MCF 10A (cell line): ENCODE measurements around the gene IBA57. TPM values are rescaled to one million over a fixed set of nuclear protein-coding genes. Genes with fewer than 3 reads are reported as not detected.

Experiments used
- BruUV-seq: library from RNA; stranded (reverse); fragments of 400-500 nt; replicated peaks from 2 replicates; lab custom pipeline; 2021; lab: Mats Ljungman, UMichigan
- CTCF ChIA-PET: fragments of 300-600 bp; sonication (Branson Sonifier 250); formaldehyde crosslinking; extraction: SDS; loops from one replicate; lab custom pipeline; 2021; ENCODE audit warnings: antibody characterized with exemption, inconsistent platforms; lab: Yijun Ruan, JAX
- POLR2A ChIA-PET: fragments of 300-600, 350-650 bp; sonication (Branson Sonifier 250); formaldehyde crosslinking; extraction: SDS; loops from one replicate; lab custom pipeline; 2020; ENCODE audit warnings: antibody characterized with exemption, inconsistent platforms; lab: Yijun Ruan, JAX
- DNase-seq: peaks from one replicate; pipeline ENCODE4 v3.0.0-alpha.2; 2018; ENCODE audit not compliant: unreplicated experiment
- H3K27ac Mint-ChIP-seq: one replicate; pipeline ENCODE4 v1.8.0; 2022; ENCODE audit warnings: mild to moderate bottlenecking, low read depth, mixed read lengths; ENCODE audit not compliant: unreplicated experiment
- H3K27me3 Mint-ChIP-seq: one replicate; pipeline ENCODE4 v1.8.0; 2022; ENCODE audit warnings: mixed read lengths; ENCODE audit not compliant: insufficient read depth, unreplicated experiment
- H3K36me3 Mint-ChIP-seq: one replicate; pipeline ENCODE4 v1.8.0; 2022; ENCODE audit warnings: mild to moderate bottlenecking, moderate library complexity, mixed read lengths; ENCODE audit not compliant: insufficient read depth, unreplicated experiment
- H3K4me1 Mint-ChIP-seq: one replicate; pipeline ENCODE4 v1.8.0; 2022; ENCODE audit warnings: mixed read lengths; ENCODE audit not compliant: insufficient read depth, unreplicated experiment
- H3K4me3 Mint-ChIP-seq: one replicate; pipeline ENCODE4 v1.8.0; 2022; ENCODE audit warnings: mild to moderate bottlenecking, moderate library complexity, mixed read lengths; ENCODE audit not compliant: unreplicated experiment
- H3K9me3 Mint-ChIP-seq: one replicate; pipeline ENCODE4 v1.8.0; 2022; ENCODE audit warnings: mixed read lengths; ENCODE audit not compliant: unreplicated experiment
- CTCF ChIP-seq: fragments of 200-600 bp; IDR thresholded peaks from one replicate; pipeline ENCODE4 v1.8.0; 2022; ENCODE audit warnings: antibody characterized with exemption, mild to moderate bottlenecking; ENCODE audit not compliant: unreplicated experiment
- intact Hi-C: fragments of 100-400 bp; cut with micrococcal nuclease; formaldehyde crosslinking; loops from 2 replicates; pipeline ENCODE4 v1.14.1; 2022
- total RNA-seq: library from RNA; stranded (reverse); gene quantifications from 2 replicates; pipeline ENCODE4 v1.2.3, GENCODE V29; 2022

Gene IBA57
- total RNA-seq, 1 experiment from 2014 or later, result 16.5 TPM

- Mint-ChIP-seq H3K27me3 (no peaks in the 10 kb centered on the region), H3K9me3 (no peaks in the 10 kb centered on the region), H3K36me3 (peaks cover 13% of the 10 kb centered on the region), H3K4me1 (peaks cover 46% of the 10 kb centered on the region), H3K4me3 (peak overlapping the region; percentile 70), H3K27ac (peak overlapping the region; percentile 86)
- POLR2A ChIA-PET, result interaction anchor here (0.9 to 10.8 kb wide), 10 partner anchors 11 to 358 kb away, joined by 3 to 318 read pairs (median 14); partner anchors contain the start of genes ARF1, GJC2 and GUK1
- TF ChIP-seq CTCF, result no peak
- intact Hi-C loops, result loop anchor here (1.0 kb wide), 1 partner anchor 14 kb away; the partner anchor contains the start of gene GJC2
- CTCF ChIA-PET, result interaction anchor here (0.6 to 7.1 kb wide), 11 partner anchors 9 to 1093 kb away, joined by 3 to 72 read pairs (median 4); partner anchors contain the start of genes GJC2 and GUK1
- DNase-seq, result peak; percentile 82
- BruUV-seq, result TSS peak; percentile 19
These were observed 2.4 kb upstream of the IBA57 start for GRCh38 chr1:228163007-228163753.

GRCh38 chr1:228163776-228164519 is 1.7 kb upstream of the IBA57 start:
- Mint-ChIP-seq H3K4me3 (peak overlapping the region; percentile 70), H3K27me3 (no peaks in the 10 kb centered on the region), H3K27ac (peak overlapping the region; percentile 86), H3K9me3 (no peaks in the 10 kb centered on the region), H3K36me3 (peaks cover 13% of the 10 kb centered on the region), H3K4me1 (peaks cover 46% of the 10 kb centered on the region)
- BruUV-seq, result no TSS peak
- ChIA-PET CTCF (interaction anchor here (0.6 to 7.1 kb wide), 11 partner anchors 11 to 1093 kb away, joined by 3 to 72 read pairs (median 12); partner anchors contain the start of genes GJC2 and GUK1), POLR2A (interaction anchor here (0.6 to 10.8 kb wide), 14 partner anchors 12 to 358 kb away, joined by 3 to 318 read pairs (median 10); partner anchors contain the start of genes ARF1, GJC2, GUK1 and MRPL55)
- DNase-seq, result no peak
- TF ChIP-seq CTCF, result no peak
- intact Hi-C loops, result loop anchor here (1.0 to 2.0 kb wide), 2 partner anchors 15 to 65 kb away; partner anchors contain the start of gene GJC2

GRCh38 chr1:228164561-228165371 is 838 bp upstream of the IBA57 start:
- CTCF ChIA-PET, result interaction anchor here (0.6 to 7.1 kb wide), 31 partner anchors 8 to 824 kb away, joined by 3 to 72 read pairs (median 4); partner anchors contain the start of genes GJC2, GUK1 and RNF187
- peaks cover 46% of the 10 kb centered on the region for H3K4me1 Mint-ChIP-seq

More at GRCh38 chr1:228164561-228165371, 838 bp upstream of the IBA57 start:
- no peak for TF ChIP-seq CTCF
- Mint-ChIP-seq H3K36me3 (peaks cover 13% of the 10 kb centered on the region), H3K27me3 (no peaks in the 10 kb centered on the region), H3K4me3 (peak overlapping the region; percentile 70), H3K9me3 (no peaks in the 10 kb centered on the region), H3K27ac (peak overlapping the region; percentile 86)
- BruUV-seq, result TSS peak; percentile 83
- DNase-seq, result no peak
- intact Hi-C loops, result loop anchor here (2.0 kb wide), 1 partner anchor 64 kb away; no protein-coding TSS in a partner anchor
- POLR2A ChIA-PET, result interaction anchor here (0.6 to 10.8 kb wide), 34 partner anchors 8 to 482 kb away, joined by 3 to 318 read pairs (median 4); partner anchors contain the start of genes ARF1, GJC2, GUK1 and MRPL55
